Stromal cell of bone marrow (primary cell): ENCODE data around the gene ZBBX.
A peak's percentile ranks its signal among the peaks of the same experiment; 100 is the strongest.
"Not testable (repeated sequence)": the region's sequence is repeated elsewhere in the genome, so short reads cannot be mapped to it uniquely, and the experiment has no call there.

Source experiments
- DNase-seq: peaks from one replicate; pipeline ENCODE4 v3.0.0-alpha.2; 2012; ENCODE audit warnings: low read depth

ZBBX gene, protein sequence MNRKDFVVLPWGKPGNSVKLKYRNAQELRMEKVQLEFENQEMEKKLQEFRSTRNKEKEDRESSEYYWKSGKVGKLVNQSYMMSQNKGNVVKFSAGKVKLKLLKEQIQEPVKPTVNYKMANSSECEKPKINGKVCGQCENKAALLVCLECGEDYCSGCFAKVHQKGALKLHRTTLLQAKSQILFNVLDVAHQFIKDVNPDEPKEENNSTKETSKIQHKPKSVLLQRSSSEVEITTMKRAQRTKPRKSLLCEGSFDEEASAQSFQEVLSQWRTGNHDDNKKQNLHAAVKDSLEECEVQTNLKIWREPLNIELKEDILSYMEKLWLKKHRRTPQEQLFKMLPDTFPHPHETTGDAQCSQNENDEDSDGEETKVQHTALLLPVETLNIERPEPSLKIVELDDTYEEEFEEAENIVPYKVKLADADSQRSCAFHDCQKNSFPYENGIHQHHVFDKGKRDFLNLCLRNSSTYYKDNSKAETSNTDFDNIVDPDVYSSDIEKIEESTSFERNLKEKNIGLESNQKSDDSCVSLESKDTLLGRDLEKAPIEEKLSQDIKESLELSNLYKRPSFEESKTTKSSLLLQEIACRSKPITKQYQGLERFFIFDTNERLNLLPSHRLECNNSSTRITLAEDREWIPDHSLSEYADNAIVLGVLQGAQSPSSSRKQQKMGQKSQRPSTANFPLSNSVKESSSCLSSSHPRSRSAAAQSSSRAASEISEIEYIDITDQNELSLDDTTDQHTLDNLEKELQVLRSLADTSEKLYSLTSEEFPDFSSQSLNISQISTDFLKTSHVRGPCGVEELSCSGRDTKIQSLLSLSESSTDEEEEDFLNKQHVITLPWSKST

DNA sequence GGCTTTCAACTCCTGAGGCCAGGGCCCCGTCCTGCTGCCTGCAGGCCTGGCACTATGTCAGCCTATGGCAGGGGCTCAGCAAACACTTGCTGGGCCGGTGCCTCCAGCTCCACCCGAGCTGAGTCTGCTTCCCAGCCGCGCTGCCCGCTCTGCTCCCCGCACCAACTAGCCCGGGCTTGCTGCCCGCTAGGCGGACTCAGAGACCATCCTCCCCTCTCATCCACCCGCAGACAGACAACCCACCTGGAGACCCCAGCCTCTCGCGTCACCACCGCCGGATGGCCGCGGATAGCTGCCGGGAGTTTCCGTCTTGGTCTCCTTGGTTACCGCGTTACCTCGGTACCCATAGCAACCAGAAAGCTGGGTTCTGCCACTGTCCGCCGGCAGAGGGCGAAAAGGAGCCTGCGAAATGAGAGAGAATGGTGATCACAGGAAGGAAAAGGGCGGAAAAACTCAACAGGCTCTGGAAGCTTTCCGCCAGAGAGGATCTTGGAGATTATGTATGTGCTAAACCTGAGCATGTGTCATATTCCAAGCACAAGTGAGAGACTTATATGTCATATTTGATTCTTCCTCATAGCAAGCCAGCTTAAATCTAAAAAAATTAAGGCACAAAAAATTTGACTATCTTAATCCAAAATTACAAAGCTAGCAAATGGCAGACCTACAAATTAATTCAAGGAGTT, at the start of gene ZBBX:
ZBBX (minus strand) TSS at position 294 of the 686 bp plus-strand sequence. CDS start 7,396 bp downstream, outside the sequence.
- peak; percentile 57 for DNase-seq

DNA sequence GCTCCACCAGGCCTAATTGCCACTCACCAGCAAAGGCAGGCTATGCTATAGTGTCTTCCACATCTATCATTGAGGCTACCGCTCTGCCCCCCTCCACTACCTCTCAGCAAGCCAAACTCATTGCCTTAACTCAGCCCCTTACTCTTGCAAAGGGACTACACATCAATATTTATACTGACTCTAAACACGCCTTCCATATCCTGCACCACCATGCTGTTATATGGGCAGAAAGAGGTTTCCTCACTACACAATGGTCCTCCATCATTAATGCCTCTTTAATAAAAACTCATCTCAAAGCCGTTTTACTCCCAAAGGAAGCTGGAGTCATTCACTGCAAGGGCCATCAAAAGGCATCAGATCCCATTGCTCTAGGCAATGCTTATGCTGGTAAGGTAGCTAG, 46.9 kb upstream of the ZBBX start:
- not testable (repeated sequence) for DNase-seq

DNA sequence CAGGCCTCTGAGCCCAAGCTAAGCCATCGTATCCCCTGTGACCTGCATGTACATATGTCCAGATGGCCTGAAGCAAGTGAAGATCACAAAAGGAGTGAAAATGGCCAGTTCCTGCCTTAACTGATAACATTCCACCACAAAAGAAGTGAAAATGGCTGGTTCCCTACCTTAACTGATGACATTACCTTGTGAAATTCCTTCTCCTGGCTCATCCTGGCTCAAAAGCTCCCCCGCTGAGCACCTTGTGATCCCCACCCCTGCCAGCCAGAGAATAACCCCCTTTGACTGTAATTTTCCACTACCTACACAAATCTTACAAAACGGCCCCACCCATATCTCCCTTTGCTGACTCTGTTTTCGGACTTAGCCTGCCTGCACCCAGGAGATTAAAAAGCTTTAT, 42.3 kb upstream of the ZBBX start:
- DNase-seq: not testable (repeated sequence)

DNA sequence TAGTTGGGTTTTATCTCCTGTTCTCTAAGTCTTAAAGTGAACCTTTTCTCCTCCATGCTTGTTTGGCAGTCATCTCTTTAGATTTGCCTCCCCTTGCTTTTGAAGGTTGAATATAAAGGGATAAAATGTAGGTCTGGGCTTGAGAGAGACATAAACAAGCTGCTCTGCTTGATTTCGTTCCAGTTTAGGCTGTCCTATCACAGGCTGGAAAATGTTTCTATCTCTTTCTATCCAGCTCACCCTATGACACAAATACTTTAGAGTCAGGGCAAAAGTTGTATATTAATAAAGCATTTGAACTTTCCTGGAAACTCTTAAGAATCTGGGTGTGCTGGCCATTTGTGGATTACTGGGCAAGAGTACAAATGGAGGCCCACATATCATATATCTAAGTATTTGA, 29.5 kb upstream of the ZBBX start:
- no peak for DNase-seq

DNA sequence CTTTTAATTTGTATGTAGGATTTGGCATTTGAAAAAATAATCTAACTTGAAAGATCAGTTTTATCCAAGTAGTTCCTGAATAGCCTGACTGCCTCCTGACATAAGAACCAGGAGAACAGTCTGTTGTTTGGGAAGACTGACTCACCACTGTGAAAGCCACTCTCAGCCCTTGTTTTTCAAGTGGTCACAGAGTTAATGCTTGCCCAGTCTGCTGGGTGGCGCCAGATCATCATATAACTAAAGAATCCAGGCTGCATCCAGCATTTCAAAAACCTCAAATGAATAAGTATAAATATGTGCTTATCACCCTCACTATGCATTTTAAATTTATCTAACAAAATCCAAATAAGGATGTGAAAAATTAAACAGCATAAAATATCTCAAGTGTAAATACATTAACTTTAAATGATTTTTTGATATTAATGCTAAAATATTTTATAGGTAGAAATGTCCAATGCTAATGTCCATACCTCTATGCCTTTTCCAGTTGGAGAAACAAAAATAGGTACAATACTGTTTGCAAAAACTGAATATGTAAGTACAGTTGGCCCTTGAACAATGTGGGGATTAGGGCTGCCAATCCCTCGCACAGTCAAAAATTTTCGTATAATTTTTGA, 26.9 kb upstream of the ZBBX start:
- DNase-seq: peak; percentile 72

DNA sequence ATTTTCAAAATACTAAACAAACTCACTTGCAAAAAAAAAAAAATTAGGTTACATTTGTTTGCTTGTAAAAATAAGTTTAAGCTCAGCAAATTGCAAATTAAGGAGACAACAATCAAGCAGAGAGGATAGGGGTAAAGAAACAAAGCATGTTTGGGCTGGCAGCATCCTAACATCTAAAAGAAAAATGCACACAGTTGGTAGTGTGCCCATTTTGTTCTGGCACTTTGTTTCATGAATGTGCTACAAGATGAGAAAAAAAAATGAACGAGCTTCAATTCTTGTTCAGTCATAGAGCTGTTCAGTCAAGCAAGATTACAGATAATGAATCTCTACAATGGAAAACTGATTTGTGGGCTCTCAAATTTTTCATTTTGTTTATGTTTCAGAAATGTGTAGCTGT, 17.7 kb upstream of the ZBBX start:
- no peak for DNase-seq

DNA sequence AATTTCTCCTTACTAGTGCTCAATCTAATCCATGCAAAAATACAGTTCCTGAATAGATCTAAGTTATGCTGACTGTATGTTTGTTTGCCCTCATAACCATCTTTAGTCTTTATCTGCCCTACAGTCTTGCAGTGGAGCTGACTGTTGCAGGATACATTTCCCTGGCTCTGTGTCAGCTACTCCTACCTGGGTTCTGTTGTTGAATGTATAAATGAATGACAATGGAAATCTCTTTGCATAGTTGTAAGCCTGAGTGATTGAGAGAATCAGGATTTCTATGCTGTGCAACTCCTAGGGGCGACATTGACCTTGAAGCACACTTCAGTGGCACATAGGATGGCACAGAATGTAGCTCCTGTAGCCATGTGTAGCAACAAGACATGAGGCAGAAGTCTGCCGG, 16.0 kb upstream of the ZBBX start:
- no peak for DNase-seq

DNA sequence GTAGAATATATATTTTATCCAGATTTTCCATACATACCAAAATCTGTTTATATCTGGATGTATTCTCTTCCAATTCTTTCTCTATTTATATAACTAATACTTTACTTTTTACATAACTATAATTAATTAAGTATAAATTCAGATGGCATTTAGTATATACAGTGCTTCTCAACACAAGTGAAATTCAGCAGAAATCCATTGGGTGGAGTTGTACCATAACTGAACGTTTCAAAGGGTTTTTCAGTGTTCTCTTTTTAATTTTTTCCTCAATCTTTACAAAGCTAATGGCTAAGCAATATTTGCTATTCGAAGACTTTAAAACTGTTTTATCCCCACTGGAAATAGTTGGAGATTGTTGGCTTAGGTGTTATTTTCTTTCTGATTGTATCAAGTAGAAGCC, 13.9 kb upstream of the ZBBX start:
- DNase-seq: no peak

DNA sequence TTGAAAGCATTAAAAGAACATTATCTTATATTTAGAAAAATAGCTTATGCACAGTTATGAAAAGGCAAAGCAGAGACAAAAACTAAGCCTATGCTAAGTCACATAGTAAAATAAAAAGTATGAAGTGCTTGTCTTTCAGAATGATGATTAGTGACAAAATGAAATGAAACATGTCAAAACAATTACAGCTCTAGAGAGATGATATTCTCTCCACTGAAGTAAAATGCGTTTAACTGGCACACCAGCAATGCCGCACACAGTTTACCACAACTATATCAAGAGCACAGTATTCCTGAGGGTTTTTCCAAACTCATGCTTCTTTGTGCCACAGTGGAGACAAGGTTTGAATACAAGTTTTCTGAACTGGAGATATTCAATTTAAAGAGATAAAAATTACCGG, 2.1 kb upstream of the ZBBX start:
- no peak for DNase-seq

DNA sequence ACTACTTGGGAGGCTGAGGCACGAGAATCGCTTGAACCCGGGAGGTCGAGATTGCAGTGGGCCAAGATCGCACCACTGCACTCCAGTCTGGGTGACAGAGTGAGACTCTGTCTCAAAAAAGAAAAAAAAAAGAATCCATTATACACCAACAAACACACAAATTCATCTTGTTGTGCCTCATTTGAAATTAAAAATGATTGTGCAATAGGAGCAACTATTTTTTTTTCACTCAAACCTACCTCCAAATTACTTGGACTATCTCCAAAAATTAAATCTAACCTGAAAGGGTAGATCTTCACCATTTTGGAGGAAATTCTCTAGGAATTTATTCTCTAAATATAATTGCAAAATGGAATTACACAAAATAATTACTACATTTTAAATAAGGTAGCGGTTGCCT, 4.6 kb downstream of the ZBBX start:
- DNase-seq: no peak

DNA sequence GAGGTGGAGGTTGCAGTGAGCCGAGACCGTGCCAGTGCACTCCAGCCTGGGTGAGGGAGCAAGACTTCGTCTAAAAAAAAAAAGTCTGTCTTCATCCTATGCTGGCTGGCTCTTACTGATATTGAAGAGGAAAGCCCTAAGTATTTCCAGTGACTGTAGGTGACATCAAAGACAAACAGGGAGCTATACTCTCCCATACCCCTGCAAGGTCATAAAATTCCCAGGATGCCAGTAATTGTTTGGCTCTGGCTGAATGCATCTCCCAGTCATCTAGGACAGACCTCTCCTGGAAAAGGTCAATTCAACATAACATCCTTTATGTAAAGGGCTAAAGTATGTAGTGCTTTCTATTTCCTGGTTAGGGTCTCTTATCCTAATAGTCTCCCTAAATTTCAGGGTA, 8.0 kb downstream of the ZBBX start:
- no peak for DNase-seq

DNA sequence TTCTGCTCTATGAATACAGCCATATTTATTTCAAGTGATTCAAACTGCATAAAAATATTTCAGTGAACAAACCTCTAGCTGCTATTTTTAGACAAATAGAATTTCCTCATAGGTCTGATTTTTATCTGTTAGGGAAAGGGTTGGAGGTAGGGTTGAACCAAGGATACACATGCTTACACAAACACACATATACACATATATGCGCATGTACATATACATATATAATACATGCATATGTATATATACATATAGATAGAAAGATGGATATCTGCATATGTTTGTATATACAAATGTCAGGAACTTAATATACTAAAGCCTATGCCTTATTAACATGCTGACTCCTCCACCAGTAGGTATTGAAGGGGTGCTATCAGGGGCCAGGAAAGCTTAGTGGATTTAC, 18.1 kb downstream of the ZBBX start:
- DNase-seq: no peak

DNA sequence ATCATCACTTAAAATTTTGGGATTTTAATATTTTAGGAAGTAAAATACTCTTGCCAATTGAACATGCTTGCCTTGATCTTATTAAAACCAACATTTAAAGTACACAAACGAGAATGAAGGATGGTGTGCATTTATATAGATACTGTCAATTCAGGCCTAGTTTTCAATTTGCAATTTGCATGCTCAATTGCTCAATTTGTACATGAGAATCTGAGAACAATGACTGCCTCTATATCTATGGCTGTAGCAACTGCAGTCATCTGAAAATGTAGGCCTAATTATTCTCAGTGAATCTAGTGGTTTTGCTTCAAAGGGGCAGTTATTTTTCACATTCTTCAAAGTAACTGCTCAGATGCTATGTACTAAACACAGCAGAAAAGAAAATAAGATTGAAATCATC, 18.8 kb downstream of the ZBBX start:
- no peak for DNase-seq

DNA sequence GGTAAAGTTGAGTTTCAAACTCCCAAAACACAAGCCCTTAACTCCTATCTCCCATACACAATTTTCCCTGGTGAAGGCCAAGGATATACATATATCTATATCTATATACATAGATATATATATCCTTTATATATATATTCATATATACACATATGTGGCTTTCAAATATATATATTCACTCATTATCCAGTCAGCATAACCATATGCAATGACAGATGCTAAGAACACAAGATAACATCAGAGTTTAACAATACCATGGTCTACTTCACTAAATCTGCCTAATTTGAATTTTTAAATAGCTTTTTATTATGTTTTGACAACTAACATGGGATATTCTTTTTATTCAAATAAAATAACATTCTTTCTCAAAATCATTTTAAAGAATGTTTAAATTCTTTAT, 24.7 kb downstream of the ZBBX start:
- DNase-seq: no peak

DNA sequence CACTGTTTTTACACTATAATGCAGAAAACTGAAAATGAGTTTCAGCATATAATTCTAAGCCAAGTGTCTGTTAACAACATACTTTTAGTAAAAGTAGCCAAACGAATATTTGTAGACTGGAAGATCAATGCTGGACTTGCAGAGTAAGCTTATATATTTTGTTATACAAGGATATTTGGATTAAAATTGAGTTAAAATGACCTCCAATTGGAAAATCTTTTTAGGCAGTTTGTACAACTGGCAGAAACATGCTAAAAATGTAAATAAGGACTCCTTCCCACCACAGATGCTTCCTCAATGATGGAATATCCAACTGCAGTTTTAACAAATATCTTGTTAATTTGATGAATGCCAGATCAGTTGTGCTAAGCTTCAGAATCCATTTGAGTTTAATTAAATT, 25.3 kb downstream of the ZBBX start:
- DNase-seq: no peak

DNA sequence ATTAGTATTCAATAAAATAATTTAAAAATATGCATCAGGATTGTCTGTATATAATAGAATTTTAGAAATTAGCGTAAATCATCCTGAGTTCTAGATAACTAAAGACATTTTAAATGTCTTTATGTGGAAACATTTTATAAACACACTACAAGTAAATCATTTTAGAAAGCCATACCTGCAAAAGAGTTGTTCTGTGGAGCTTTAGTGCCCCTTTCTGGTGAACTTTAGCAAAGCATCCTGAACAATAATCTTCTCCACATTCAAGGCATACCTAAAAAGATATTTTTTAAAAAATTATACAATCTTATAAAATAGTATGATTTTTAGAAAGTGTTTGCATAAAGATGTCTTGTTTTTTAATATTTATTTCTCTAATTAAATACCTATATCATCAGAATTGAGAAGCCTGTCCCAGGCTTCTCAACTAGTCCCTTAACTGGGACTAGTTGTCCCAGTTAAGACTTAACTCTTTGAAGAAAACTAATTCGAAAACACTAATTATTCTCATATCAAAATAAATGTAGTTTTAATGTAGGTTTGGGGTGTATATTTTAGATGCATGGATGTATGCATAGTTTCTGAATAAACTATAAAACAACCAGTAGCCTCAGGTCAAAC, 29.7 kb downstream of the ZBBX start:
- DNase-seq: peak; percentile 1

DNA sequence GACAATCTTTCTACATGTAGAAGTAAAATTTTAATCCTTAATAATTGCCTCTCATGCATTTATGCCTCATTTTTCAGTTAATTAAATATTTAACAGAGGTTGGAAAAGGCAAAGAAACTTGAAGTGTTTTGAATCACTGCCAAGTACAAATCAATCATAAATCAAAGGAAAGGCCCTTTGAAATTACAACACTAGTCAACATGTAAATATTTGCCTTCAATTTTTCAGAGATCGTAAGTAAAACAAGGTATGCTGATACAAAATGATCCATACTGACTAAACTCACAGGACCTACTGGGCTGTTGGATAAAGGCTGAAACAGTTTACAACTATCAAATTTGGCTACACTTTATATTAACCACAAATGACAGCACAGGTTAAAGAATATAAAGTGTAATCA, 33.9 kb downstream of the ZBBX start:
- DNase-seq: no peak

DNA sequence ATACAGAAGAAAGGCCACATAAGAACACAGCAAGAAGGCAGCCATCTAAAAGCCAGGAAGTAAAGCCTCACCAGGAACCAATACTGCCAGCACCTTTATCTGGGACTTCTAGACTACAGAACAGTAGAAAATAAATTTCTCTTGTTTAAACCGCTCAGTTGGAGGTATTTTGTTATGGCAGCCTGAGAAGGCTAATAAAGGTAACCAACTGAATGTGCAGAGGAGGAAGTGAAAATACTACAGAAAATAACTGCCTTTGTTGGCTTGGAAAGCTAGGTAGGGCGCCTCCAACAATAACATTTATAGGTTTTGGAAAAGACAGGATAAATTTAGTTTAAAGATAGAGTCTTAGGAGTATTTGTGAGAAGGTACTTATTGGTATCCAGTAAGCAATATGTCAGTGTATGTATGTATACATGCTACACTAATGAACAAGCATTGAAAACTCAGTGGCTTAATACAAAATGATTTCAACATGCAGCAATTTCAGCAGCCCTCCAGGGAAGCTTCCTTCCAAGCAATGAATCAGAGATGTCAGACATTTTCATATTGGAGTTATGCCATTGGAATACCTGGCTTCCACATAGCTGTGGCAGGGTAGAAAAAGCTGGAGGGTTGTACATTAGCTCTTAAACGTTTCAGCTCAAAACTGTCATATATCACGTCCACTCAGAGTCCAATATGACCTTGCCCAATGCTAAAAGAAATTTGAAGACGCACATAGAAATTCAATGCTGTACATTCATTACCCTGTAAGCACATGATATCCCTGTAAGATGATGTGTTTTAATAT, 48.9 kb downstream of the ZBBX start:
- no peak for DNase-seq

DNA sequence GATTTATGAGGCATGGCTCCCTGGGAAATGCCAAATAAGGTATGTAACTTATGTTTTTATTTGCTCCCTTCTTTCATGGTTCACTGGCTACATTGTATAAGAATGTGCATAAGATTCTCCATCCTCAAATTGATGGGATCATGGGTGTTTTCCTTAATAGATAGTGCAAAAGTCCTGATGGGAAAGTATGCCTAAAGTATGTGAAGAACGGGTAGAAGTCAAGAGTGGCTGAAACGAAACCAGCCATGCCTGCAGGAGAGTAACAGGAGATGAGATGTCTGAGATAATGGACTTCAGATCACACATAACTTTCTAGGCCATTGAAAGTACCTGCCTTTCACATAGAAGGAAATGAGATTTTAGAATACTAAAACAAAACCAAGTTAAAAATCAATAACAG, 56.5 kb downstream of the ZBBX start:
- DNase-seq: no peak

DNA sequence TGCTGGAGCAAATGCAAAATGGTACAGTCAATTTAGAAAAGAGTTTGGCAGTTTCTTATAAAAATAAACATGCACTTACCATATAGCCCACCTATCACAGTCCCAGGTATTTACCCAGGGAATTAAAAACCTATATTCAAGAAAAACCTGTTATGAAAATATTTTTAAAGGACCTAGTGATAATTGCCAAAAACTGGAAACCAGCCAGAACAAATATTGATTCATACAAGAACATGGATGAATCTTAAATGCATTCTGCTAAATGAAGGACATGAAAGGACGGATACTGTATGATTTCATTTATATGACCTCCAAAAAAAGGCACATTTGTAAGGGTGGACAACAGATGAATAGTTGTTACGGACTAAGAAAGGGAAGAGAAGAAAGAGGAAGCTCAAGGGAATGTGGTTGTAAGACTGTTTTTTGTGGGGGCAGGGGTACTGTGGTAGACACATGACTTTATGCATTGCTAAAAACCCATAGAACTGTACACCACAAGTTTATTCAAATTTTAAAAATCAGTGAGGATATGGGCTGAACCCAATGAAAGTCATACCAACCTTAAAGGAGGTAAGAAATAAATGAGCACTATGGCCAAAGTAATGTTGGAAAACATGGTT, 61.0 kb downstream of the ZBBX start:
- DNase-seq: no peak

DNA sequence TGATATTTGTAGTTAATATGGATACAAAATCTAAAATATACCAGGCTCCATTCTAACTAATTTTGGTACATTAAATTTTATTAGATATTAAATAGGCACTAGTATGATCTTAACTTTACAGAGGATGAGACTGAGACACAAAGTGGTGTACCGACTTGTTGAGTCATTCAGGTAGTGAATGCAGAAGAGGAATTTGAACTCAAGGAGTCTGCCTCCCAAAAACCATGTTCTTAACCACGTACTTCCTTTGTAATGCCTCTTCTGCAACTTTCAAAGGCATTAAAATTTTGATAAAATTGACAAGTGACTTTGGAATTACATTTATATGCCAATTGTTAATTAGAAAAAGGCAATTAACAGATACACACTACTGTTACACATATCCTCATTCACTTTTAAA, 61.8 kb downstream of the ZBBX start:
- no peak for DNase-seq
